Endothelial cell of umbilical vein (primary cell): ENCODE data around the gene TMEM106C. TPM values are rescaled to one million over a fixed set of nuclear protein-coding genes. Genes with fewer than 3 reads are reported as not detected.
A peak's percentile ranks its signal among the peaks of the same experiment; 100 is the strongest.

Source experiments
- BruUV-seq: library from RNA; stranded (reverse); fragments of 400-500 nt; replicated peaks from 2 replicates; lab custom pipeline; 2021; lab: Mats Ljungman, UMichigan
- CTCF ChIA-PET: fragments of 300-600, 350-600 bp; sonication (Branson Sonifier 250); formaldehyde crosslinking; loops from one replicate; lab custom pipeline; 2021; ENCODE audit warnings: antibody characterized with exemption, inconsistent platforms; lab: Charles Lee
- POLR2A ChIA-PET: fragments of 300-600, 350-600 bp; sonication (Branson Sonifier 250); formaldehyde crosslinking; loops from one replicate; lab custom pipeline; 2021; ENCODE audit warnings: antibody characterized with exemption, inconsistent platforms; lab: Charles Lee
- DNase-seq: peaks from one replicate; pipeline ENCODE4 v3.0.0-alpha.2; 2011; ENCODE audit warnings: low read depth, low spot score
- FAIRE-seq: peaks from 2 replicates; lab custom pipeline; 2011; peaks lifted over from hg19 to GRCh38; lab: Jason Lieb, UNC
- H2AFZ ChIP-seq: 2 replicates; pipeline ENCODE4 v1.6.0; 2012; ENCODE audit warnings: low read depth, low read length, control low read depth, inconsistent platforms
- H3K27ac ChIP-seq: 2 replicates; pipeline ENCODE4 v1.5.1; 2011; ENCODE audit warnings: low read depth, mild to moderate bottlenecking, control low read depth, low read length, moderate library complexity; ENCODE audit not compliant: insufficient read depth
- H3K27me3 ChIP-seq, 2 experiments: 2 replicates each; pipeline versions ENCODE4 v1.6.0 to v1.6.1; 2011; ENCODE audit warnings: low read length in 2 of 2, mixed read lengths in 1 of 2; ENCODE audit not compliant: control insufficient read depth in 2 of 2, insufficient read depth in 2 of 2
- H3K36me3 ChIP-seq, 2 experiments: 2 replicates in 1 of 2; 3 replicates in 1 of 2; pipeline ENCODE4 v1.5.1; 2011; ENCODE audit warnings: low read length in 2 of 2, mild to moderate bottlenecking in 1 of 2, moderate library complexity in 1 of 2; ENCODE audit not compliant: control insufficient read depth in 2 of 2, insufficient read depth in 2 of 2; ENCODE audit errors: extremely low read depth in 1 of 2
- H3K4me1 ChIP-seq: 3 replicates; pipeline ENCODE4 v1.5.1; 2011; ENCODE audit warnings: mild to moderate bottlenecking, low read length; ENCODE audit not compliant: control insufficient read depth, insufficient read depth; ENCODE audit errors: extremely low read depth
- H3K4me2 ChIP-seq: 2 replicates; pipeline ENCODE4 v1.6.1; 2011; ENCODE audit warnings: low read length, control low read depth, mixed read lengths; ENCODE audit not compliant: insufficient read depth
- H3K4me3 ChIP-seq, 3 experiments: fragments of 200-600 bp in 1 of 3; sonication (generic), shearing (Covaris generic) in 1 of 3; replicated peaks in 1 of 3; 2 replicates each; pipeline ENCODE4 v1.5.1; 2011 to 2016; ENCODE audit warnings: control low read depth in 3 of 3, low read length in 3 of 3, mild to moderate bottlenecking in 2 of 3, inconsistent platforms in 1 of 3, low read depth in 1 of 3, moderate library complexity in 1 of 3; ENCODE audit not compliant: insufficient read depth in 1 of 3
- H3K79me2 ChIP-seq: 2 replicates; pipeline ENCODE4 v1.6.0; 2012; ENCODE audit warnings: low read length, inconsistent platforms; ENCODE audit not compliant: control insufficient read depth, insufficient read depth
- H3K9ac ChIP-seq: replicated peaks from 2 replicates; pipeline ENCODE3; 2011; ENCODE audit warnings: low read length, control low read depth; ENCODE audit not compliant: insufficient read depth; ENCODE audit errors: extremely low read depth
- H3K9me1 ChIP-seq: replicated peaks from 3 replicates; pipeline ENCODE4 v1.6.0; 2011; ENCODE audit warnings: mild to moderate bottlenecking, low read length; ENCODE audit not compliant: control insufficient read depth, insufficient read depth; ENCODE audit errors: extremely low read depth
- H3K9me3 ChIP-seq: replicated peaks from 2 replicates; pipeline ENCODE4 v1.5.1; 2012; ENCODE audit warnings: low read length, inconsistent platforms; ENCODE audit not compliant: control insufficient read depth, insufficient read depth
- H4K20me1 ChIP-seq: replicated peaks from 2 replicates; pipeline ENCODE3; 2011; ENCODE audit warnings: mild to moderate bottlenecking, low read length; ENCODE audit not compliant: control insufficient read depth, insufficient read depth; ENCODE audit errors: extremely low read depth
- EZH2 ChIP-seq: IDR thresholded peaks from 2 replicates; pipeline ENCODE4 v1.6.1; 2012; ENCODE audit warnings: borderline replicate concordance, low read depth, mild to moderate bottlenecking, moderate library complexity, low read length, inconsistent platforms; ENCODE audit not compliant: severe bottlenecking
- FOS ChIP-seq: IDR thresholded peaks from 2 replicates; pipeline ENCODE4 v1.6.1; 2011; ENCODE audit warnings: mild to moderate bottlenecking, low read length, moderate library complexity, borderline replicate concordance; ENCODE audit not compliant: insufficient read depth
- GATA2 ChIP-seq: IDR thresholded peaks from 2 replicates; pipeline ENCODE4 v1.7.0; 2011; ENCODE audit warnings: low read depth, mild to moderate bottlenecking, moderate library complexity, mixed read lengths, low read length; ENCODE audit not compliant: insufficient read length, insufficient read depth
- JUN ChIP-seq: IDR thresholded peaks from 2 replicates; pipeline ENCODE4 v1.6.1; 2011; ENCODE audit warnings: borderline replicate concordance, low read depth; ENCODE audit not compliant: insufficient read length, insufficient read depth
- MYC ChIP-seq: IDR thresholded peaks from one replicate; pipeline ENCODE4 v1.6.1; 2011; ENCODE audit warnings: mild to moderate bottlenecking, low read depth, low read length
- POLR2A ChIP-seq: IDR thresholded peaks from 2 replicates; pipeline ENCODE4 v1.6.1; 2012; ENCODE audit warnings: low read depth, mild to moderate bottlenecking, control low read depth, low read length
- POLR2AphosphoS5 ChIP-seq: IDR thresholded peaks from 2 replicates; pipeline ENCODE4 v1.6.1; 2012; ENCODE audit warnings: low read depth, mild to moderate bottlenecking, control low read depth, low read length, moderate library complexity; ENCODE audit not compliant: insufficient read depth
- dilution Hi-C: fragments of 300-500 bp; cut with MboI; formaldehyde crosslinking; loops from one replicate; pipeline ENCODE4 v1.15.0; 2019; ENCODE audit warnings: low sequenced_read_pairs; ENCODE audit not compliant: extremely low pct_ligation_motif_present
- intact Hi-C: fragments of 100-400 bp; cut with micrococcal nuclease; formaldehyde crosslinking; loops from one replicate; pipeline ENCODE4 v1.10.0; 2022
- polyA plus RNA-seq, 4 experiments: library from polyadenylated mRNA; depleted of rRNA in 3 of 4; stranded (reverse) in 3 of 4; unstranded in 1 of 4; fragments of >200 nt; gene quantifications; 2 replicates each; pipeline versions ENCODE4 v1.2.1 to v1.2.3, GENCODE V29; 2011 to 2012; ENCODE audit warnings: missing spikeins in 1 of 4
- total RNA-seq: library from RNA; stranded (reverse); gene quantifications from 2 replicates; pipeline ENCODE4 v1.2.3, GENCODE V29; 2021
- TF ChIP-seq, protein P1 (sequence below): IDR thresholded peaks from 2 replicates; pipeline ENCODE4 v1.6.1; 2011; ENCODE audit not compliant: insufficient read depth, insufficient read length
- TF ChIP-seq, protein P2 (sequence below), 2 donors: IDR thresholded peaks; 1 replicate in 1 of 2; 2 replicates in 1 of 2; pipeline ENCODE4 v1.5.1; 2011; ENCODE audit warnings: low read length in 2 of 2, mild to moderate bottlenecking in 2 of 2, moderate library complexity in 2 of 2, control low read depth in 1 of 2, inconsistent platforms in 1 of 2, low read depth in 1 of 2; ENCODE audit not compliant: insufficient read depth in 1 of 2; ENCODE audit errors: extremely low read depth in 1 of 2

TMEM106C gene
- total and polyA plus RNA-seq, 2 donors (not counting 3 experiments of a cell fraction or from before 2014, with no cell fraction given) = 84.4 to 148 TPM

DNA sequence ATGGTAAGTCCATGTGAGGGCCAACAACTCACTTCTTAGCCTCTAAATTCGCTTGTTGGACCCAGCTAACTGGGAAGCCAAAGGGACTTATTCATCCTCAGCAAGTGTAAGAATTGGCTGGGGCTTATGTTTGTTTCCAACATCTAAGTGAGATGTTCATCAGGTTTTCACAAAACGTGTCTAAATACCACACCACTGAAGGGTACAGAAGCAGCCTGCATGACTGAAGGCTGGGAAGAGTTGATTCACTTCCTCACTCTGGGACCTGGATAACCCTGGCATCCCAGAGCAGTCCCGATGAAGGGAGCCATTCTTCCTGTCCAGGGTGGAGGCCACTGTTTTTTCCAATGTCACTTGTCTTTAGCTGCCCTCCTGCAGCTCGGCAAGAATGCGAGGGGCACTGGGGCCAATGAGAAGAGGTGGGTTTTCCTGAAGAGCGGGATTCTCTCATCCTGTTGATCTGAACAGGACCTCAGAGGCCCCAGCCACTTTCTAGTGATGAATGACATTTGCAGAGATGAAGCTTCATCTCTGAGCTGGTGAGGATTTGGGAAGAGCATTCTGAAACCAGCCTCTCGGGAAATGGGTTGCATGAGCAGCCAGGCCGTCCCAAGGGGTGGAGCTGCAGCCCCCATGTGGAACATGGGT is 53.1 kb downstream of the TMEM106C start:
- no peak overlapping the region for H3K27ac ChIP-seq
- POLR2A ChIA-PET = no interaction called here
- TF ChIP-seq JUN (no peak), MYC (no peak), FOS (no peak), POLR2A (no peak), EZH2 (no peak), GATA2 (no peak), POLR2AphosphoS5 (no peak)
- TF ChIP-seq, protein P1, sequence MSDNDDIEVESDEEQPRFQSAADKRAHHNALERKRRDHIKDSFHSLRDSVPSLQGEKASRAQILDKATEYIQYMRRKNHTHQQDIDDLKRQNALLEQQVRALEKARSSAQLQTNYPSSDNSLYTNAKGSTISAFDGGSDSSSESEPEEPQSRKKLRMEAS = no peak
- TF ChIP-seq, protein P2, sequence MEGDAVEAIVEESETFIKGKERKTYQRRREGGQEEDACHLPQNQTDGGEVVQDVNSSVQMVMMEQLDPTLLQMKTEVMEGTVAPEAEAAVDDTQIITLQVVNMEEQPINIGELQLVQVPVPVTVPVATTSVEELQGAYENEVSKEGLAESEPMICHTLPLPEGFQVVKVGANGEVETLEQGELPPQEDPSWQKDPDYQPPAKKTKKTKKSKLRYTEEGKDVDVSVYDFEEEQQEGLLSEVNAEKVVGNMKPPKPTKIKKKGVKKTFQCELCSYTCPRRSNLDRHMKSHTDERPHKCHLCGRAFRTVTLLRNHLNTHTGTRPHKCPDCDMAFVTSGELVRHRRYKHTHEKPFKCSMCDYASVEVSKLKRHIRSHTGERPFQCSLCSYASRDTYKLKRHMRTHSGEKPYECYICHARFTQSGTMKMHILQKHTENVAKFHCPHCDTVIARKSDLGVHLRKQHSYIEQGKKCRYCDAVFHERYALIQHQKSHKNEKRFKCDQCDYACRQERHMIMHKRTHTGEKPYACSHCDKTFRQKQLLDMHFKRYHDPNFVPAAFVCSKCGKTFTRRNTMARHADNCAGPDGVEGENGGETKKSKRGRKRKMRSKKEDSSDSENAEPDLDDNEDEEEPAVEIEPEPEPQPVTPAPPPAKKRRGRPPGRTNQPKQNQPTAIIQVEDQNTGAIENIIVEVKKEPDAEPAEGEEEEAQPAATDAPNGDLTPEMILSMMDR (IDR thresholded peaks at IDR 0.05; ENCODE audit: extremely low read depth in 1 of 2, insufficient read depth in 1 of 2, low read depth in 1 of 2, low read length in 2 of 2) = no peak

More for the DNA sequence above, 53.1 kb downstream of the TMEM106C start:
- intact Hi-C loops = no loop called here
- no peak overlapping the region for H3K9ac ChIP-seq
- DNase-seq (peak; percentile 4), FAIRE-seq (no peak)
- dilution Hi-C loops = no loop called here
- H3K9me1 ChIP-seq = no peaks in the 10 kb centered on the region
- no peak overlapping the region for H3K4me3 ChIP-seq
- H3K79me2 ChIP-seq = no peaks in the 10 kb centered on the region
- no peaks in the 10 kb centered on the region for H3K4me1 ChIP-seq
- H2AFZ ChIP-seq = no peak overlapping the region
- H3K27me3 ChIP-seq = peaks cover 24 to 34% of the 10 kb centered on the region in 2 experiments
- no TSS peak for BruUV-seq
- no peaks in the 10 kb centered on the region for H3K36me3 ChIP-seq
- H3K9me3 ChIP-seq = no peaks in the 10 kb centered on the region
- no peaks in the 10 kb centered on the region for H4K20me1 ChIP-seq
- CTCF ChIA-PET = interaction anchor here (2.0 kb wide), 1 partner anchor 74 kb away, joined by 4 read pairs; no protein-coding TSS in a partner anchor
- no peak overlapping the region for H3K4me2 ChIP-seq
